Activated CD8-positive, alpha-beta T cell treated with anti-CD3 and anti-CD28 coated beads for 36 hours (primary cell): Measurements from ENCODE around the gene NKIRAS2. TPM values are rescaled to one million over a fixed set of nuclear protein-coding genes. Genes with fewer than 3 reads are reported as not detected.

Experiments
- ATAC-seq: fragments of 200-7000 bp; cut with Tn5 transposase; one replicate; pipeline ENCODE4 v1.10.0; 2021; ENCODE audit warnings: mild to moderate bottlenecking, moderate library complexity
- CTCF ChIA-PET: fragments of 350-600 bp; sonication (Branson Sonifier 250); formaldehyde crosslinking; loops from one replicate; lab custom pipeline; 2021; ENCODE audit warnings: antibody characterized with exemption; lab: Charles Lee
- POLR2A ChIA-PET: fragments of 350-600 bp; sonication (Branson Sonifier 250); formaldehyde crosslinking; loops from one replicate; lab custom pipeline; 2021; ENCODE audit warnings: antibody characterized with exemption; lab: Charles Lee
- DNase-seq: peaks from one replicate; pipeline ENCODE4 v3.0.0-alpha.2; 2020
- H3K27ac Mint-ChIP-seq: one replicate; pipeline ENCODE4 v1.8.0; 2021; ENCODE audit warnings: mild to moderate bottlenecking, mixed read lengths
- H3K27me3 Mint-ChIP-seq: one replicate; pipeline ENCODE4 v1.8.0; 2021; ENCODE audit warnings: mixed read lengths
- H3K36me3 Mint-ChIP-seq: one replicate; pipeline ENCODE4 v1.8.0; 2021; ENCODE audit warnings: low read depth, mixed read lengths
- H3K4me1 Mint-ChIP-seq: one replicate; pipeline ENCODE4 v1.8.0; 2021; ENCODE audit warnings: low read depth, mixed read lengths
- H3K4me3 Mint-ChIP-seq: one replicate; pipeline ENCODE4 v1.8.0; 2021; ENCODE audit warnings: mild to moderate bottlenecking, moderate library complexity, mixed read lengths
- H3K9me3 Mint-ChIP-seq: one replicate; pipeline ENCODE4 v1.8.0; 2021; ENCODE audit warnings: mixed read lengths
- CTCF ChIP-seq: fragments of 200-600 bp; IDR thresholded peaks from one replicate; pipeline ENCODE4 v1.8.0; 2022; ENCODE audit warnings: antibody characterized with exemption, mild to moderate bottlenecking
- intact Hi-C: fragments of 100-400 bp; cut with micrococcal nuclease; formaldehyde crosslinking; loops from one replicate; pipeline ENCODE4 v1.10.0; 2022
- total RNA-seq, 2 experiments: library from RNA; stranded (reverse); gene quantifications; one replicate each; pipeline ENCODE4 v1.2.3, GENCODE V29; 2021

NKIRAS2 gene
- total RNA-seq, 2 experiments from 2014 or later = 13.8 to 15.0 TPM

DNA sequence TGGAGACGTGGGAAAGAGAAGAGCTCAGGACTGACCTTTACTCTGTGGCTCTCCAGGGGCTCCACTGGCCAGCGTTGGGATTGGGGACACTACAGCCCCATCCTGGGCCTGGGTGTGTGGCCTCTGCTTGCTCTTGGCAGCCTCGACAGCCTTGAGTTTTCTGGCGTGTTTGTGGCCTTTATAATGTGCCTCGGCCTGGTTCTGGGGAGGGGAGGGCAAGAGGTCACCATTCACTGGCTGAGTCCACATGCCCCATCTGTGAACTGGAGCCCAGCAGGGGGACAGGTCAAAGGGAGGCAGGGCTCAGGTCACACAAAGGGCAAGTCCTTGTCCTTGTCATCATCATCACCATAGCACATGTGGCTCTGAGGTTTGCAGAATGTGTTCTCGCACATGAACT, 11.7 kb downstream of the NKIRAS2 start:
- no peak overlapping the region for H3K27ac Mint-ChIP-seq
- no peak for ATAC-seq
- peaks cover 6% of the 10 kb centered on the region for H3K27me3 Mint-ChIP-seq
- H3K4me3 Mint-ChIP-seq = no peak overlapping the region
- peaks cover 5% of the 10 kb centered on the region for H3K4me1 Mint-ChIP-seq
- no peaks in the 10 kb centered on the region for H3K36me3 Mint-ChIP-seq
- no peak for TF ChIP-seq CTCF
- ChIA-PET CTCF (interaction anchor here (1.2 to 1.8 kb wide), 5 partner anchors 9 to 84 kb away, joined by 3 to 9 read pairs (median 4); partner anchors contain the start of gene DHX58), POLR2A (no interaction called here)
- no peaks in the 10 kb centered on the region for H3K9me3 Mint-ChIP-seq
- DNase-seq = no peak
- intact Hi-C loops = no loop called here

- Mint-ChIP-seq H3K4me3 (no peak overlapping the region), H3K27ac (no peak overlapping the region), H3K27me3 (peaks cover 5% of the 10 kb centered on the region), H3K4me1 (peaks cover 5% of the 10 kb centered on the region), H3K9me3 (no peaks in the 10 kb centered on the region), H3K36me3 (no peaks in the 10 kb centered on the region)
- TF ChIP-seq CTCF = no peak
- intact Hi-C loops = no loop called here
- ATAC-seq (peak; percentile 62), DNase-seq (peak; percentile 15)
- ChIA-PET CTCF (interaction anchor here (1.0 to 2.4 kb wide), 3 partner anchors 8 to 17 kb away, joined by 3 to 7 read pairs (median 5); partner anchors contain the start of gene DNAJC7), POLR2A (interaction anchor here (0.9 to 1.4 kb wide), 4 partner anchors 17 to 100 kb away, joined by 3 to 5 read pairs (median 3); partner anchors contain the start of gene DNAJC7)
These were observed 14.2 kb downstream of the NKIRAS2 start for GRCh38 chr17:42034059-42034458.

- Mint-ChIP-seq H3K27me3 (peaks cover 3% of the 10 kb centered on the region), H3K4me3 (no peak overlapping the region), H3K4me1 (peaks cover 5% of the 10 kb centered on the region), H3K9me3 (no peaks in the 10 kb centered on the region), H3K36me3 (no peaks in the 10 kb centered on the region), H3K27ac (no peak overlapping the region)
- CTCF ChIA-PET = interaction anchor here (1.5 to 2.4 kb wide), 2 partner anchors 13 to 29 kb away, joined by 5 to 7 read pairs; no protein-coding TSS in a partner anchor
- intact Hi-C loops = no loop called here
- POLR2A ChIA-PET = interaction anchor here (1.7 kb wide), 1 partner anchor 18 kb away, joined by 5 read pairs; the partner anchor contains the start of gene NKIRAS2
- DNase-seq (no peak), ATAC-seq (no peak)
- TF ChIP-seq CTCF = no peak
These were observed 18.5 kb downstream of the NKIRAS2 start for GRCh38 chr17:42038221-42038973.

GRCh38 chr17:42039794-42040763, 20.2 kb downstream of the NKIRAS2 start:
- ChIA-PET CTCF (interaction anchor here (1.0 to 3.9 kb wide), 7 partner anchors 9 to 59 kb away, joined by 3 to 13 read pairs (median 5); partner anchors contain the start of genes NKIRAS2 and ZNF385C), POLR2A (interaction anchor here (0.7 to 1.7 kb wide), 4 partner anchors 17 to 766 kb away, joined by 3 to 5 read pairs (median 4); partner anchors contain the start of gene NKIRAS2)
- Mint-ChIP-seq H3K4me3 (no peak overlapping the region), H3K9me3 (no peaks in the 10 kb centered on the region), H3K36me3 (no peaks in the 10 kb centered on the region), H3K27me3 (peaks cover 3% of the 10 kb centered on the region), H3K27ac (no peak overlapping the region), H3K4me1 (no peaks in the 10 kb centered on the region)
- intact Hi-C loops = no loop called here
- no peak for DNase-seq
- ATAC-seq = no peak
- TF ChIP-seq CTCF = no peak
